ES-I3 (cell line): ENCODE measurements around the gene GDI1.
A peak's percentile ranks its signal among the peaks of the same experiment; 100 is the strongest.

Experiments used
- H3K36me3 ChIP-seq: 2 replicates; pipeline ENCODE4 v1.6.1; 2013; ENCODE audit warnings: mild to moderate bottlenecking, low read length, control low read depth, moderate library complexity; ENCODE audit not compliant: insufficient read depth
- H3K4me1 ChIP-seq: 2 replicates; pipeline ENCODE4 v1.6.1; 2013; ENCODE audit warnings: mild to moderate bottlenecking, control low read depth, low read length; ENCODE audit not compliant: insufficient read depth
- H3K9ac ChIP-seq: 2 replicates; pipeline ENCODE4 v1.6.1; 2013; ENCODE audit warnings: low read depth, mild to moderate bottlenecking, low read length, moderate library complexity
- H3K9me3 ChIP-seq: 2 replicates; pipeline ENCODE4 v1.6.1; 2013; ENCODE audit warnings: mild to moderate bottlenecking, low read length, moderate library complexity; ENCODE audit not compliant: control insufficient read depth, insufficient read depth

The GDI1 gene

DNA sequence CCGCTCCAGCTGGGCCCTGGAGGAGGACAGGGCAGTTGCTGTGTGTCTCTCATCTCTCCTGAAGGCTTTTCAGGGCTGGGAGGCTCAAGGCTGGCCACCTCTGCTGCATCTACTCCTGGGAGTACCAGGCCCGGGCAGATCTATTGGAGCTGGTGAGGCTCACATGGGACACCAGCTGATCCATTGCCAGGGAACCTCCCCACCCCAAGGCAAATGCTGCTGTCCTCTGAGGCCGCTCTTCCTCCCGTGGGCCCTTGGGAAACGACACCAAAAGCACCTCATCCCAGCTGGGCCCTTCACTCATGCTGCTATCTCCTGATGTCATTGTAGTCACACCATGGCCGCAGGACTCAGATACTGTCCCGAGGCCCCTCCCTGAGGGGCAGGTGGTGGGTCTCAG, 45.8 kb downstream of the GDI1 start:
- no peak overlapping the region for H3K9ac ChIP-seq

DNA sequence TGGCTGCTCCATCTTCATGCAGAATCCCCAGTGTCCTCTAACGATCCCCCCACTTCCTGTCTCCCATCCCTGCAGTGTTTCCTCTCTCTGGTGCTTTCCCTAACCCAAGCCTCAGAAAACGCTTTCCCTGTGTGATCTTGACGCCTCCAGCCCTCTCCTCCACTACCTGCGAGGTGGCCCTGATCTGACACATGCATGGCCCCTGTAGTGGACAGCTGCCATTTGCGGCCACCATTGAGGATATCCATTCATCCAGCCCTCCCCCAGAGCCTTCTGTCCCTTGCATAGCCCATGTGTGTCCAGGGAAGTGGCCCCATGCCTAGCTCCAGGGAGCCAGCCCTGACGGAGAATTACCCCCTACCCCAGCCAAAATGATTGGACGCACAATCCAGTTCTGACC, 46.4 kb downstream of the GDI1 start:
- Histone ChIP-seq H3K9ac (no peak overlapping the region), H3K4me1 (no peaks in the 10 kb centered on the region; the same call in 1 of the 2 replicates), H3K9me3 (no peaks in the 10 kb centered on the region), H3K36me3 (no peaks in the 10 kb centered on the region; the same call in 1 of the 2 replicates)

More for the DNA sequence above, 45.8 kb downstream of the GDI1 start:
- Histone ChIP-seq H3K4me1 (no peaks in the 10 kb centered on the region; the same call in 1 of the 2 replicates), H3K36me3 (no peaks in the 10 kb centered on the region), H3K9me3 (no peaks in the 10 kb centered on the region)

DNA sequence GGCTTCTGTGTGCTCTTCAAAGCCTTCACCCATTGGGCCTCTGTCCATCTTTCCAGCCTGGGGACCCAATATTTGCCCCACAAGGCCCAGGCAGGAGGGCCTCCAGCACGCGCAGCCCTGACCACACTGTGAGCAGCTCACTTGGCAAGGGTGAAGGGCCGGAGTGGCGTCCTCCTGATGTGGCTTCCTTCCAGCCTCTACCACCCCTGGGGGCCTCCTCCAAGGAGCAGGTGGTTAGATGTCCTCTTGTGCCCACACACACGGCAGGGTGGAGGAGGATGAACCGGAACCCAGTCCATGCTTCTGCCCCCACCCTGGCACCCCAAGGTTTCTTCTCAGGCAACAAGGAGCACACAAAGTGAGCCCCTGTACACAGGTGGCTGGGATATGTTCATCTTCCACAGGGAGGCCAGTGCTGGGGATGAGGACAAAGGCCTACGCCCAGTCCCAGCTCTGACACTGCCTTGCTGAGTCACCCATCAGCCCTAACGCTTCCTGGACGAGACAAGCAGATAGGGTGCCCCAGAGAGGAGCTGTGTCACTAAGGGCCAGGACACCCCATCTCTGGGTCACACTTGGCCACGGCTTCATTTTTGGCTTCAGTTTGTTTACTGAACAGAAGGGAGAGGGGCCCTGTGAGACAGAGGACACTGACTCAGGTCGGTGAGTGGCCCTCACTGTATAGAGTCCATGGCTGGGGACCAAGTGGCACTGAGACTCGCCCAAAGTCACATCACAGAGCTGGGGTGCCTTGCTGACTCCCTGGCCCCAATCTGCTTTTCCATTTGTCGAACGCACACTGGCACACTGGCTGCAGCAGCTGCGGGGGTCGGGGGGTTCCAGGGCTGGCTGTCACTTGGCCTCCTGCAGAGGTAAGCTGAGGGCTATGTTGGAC, 47.5 kb downstream of the GDI1 start:
- Histone ChIP-seq H3K36me3 (no peaks in the 10 kb centered on the region; the same call in 1 of the 2 replicates), H3K9ac (no peak overlapping the region), H3K4me1 (no peaks in the 10 kb centered on the region; the same call in 1 of the 2 replicates), H3K9me3 (no peaks in the 10 kb centered on the region)

DNA sequence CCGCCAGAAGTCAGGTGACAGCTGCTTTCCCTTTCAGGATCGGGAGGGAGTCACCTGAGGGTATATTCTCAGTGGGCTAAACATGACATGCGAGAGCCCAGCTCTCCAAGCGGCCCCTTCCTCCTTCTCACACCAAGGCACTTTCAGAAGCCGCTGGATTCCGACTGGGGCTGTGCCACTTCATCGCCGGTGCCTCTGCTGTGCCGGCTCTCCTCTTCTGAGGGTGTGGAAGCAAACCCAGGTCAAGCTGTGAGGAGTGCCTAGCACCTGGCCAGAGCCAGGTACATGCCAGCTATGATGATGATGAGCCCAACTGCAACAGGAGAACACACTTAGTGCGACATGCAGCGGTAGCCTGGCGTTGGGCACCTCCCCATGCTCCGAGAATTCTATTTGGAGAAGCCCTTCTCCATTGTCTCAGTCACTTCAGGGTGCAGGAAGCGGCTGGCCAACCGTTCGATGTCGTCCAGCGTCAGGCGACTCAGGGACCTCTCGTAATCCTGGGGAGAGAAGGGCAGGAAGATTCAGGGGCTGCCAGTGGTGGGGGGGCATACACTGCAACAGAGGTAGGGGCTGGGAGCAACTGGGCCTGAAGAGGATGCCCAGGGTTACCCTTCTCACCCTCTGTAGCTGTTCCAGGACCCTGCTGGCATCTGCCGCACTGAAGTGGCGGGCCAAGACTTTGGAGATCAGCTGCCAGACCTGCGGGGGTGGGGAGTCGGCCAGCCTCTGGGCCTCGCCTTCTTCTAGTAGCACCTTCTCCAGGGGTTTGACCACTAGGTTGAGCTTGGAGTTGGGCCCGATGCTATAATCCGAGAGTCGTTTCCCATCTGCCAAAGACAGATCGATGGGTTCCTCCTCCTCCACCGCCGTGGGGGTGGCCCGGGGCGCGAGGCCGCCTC, 48.4 kb downstream of the GDI1 start:
- Histone ChIP-seq H3K9me3 (no peaks in the 10 kb centered on the region), H3K9ac (peak overlapping the region; percentile 56), H3K36me3 (no peaks in the 10 kb centered on the region; the same call in 1 of the 2 replicates), H3K4me1 (no peaks in the 10 kb centered on the region; the same call in 1 of the 2 replicates)

DNA sequence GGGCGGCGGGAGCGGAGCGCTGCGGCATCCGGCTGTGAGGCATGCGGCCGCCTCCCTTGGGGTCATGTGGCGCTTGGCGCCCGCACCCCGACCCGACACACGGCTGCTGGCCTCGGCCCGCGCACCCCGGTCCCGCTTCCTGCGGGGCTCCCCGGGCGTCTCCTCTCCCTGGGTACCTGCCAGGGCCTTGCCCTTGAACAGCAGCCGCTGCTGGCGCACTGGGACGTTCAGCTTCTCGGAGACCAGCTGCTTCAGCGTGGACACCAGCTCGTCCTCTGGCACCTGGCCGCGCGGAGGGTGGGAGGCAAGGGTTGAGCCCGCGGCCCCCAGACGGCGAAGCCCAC, 49.1 kb downstream of the GDI1 start:
- Histone ChIP-seq H3K9ac (peak overlapping the region; percentile 56), H3K36me3 (no peaks in the 10 kb centered on the region; the same call in 1 of the 2 replicates), H3K9me3 (no peaks in the 10 kb centered on the region), H3K4me1 (no peaks in the 10 kb centered on the region; the same call in 1 of the 2 replicates)

DNA sequence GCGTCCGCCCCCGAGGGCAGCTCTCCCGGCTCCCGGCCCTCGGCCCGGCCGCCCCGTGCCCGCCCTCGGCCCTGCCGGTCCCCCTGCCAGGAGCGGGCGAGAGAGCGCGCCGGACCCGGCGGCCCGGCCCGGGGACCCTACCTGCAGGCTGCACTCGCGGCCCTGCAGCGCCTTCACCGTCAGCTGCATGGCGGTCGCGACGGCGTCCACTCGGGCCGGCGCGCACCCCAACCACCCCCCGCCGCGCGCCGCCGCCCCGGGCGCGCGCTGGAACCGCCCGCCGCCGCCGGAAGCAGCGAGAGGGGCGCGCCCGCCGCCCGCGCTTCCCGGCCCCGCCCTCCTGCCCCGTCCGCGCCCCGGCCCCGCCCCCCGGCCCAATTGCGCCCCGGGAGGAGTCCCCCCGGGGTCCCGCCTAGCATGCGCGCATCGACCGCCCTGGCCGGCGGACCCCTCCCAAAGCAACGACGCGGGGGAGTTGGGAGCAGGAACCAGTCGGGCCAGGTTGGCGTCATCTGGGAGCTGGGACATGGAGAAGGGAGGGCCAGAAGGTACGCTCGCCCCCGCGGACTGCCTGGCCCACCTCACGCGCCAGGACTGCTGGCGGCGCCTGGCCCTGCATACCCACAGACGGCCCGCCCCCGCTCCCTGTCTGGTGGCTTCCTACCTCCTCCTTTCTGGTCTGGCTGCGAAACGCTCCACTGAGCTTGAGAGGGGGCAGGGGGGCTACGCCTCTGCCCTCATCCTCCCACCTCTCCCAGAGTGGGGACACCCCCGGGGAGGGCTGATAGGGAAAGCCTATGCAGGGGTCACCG, 49.6 kb downstream of the GDI1 start, which contains the start of gene UBL4A:
TSS of gene UBL4A (minus strand) at position 220 of the 812 bp plus-strand sequence. CDS start at position 189, 31 bp downstream.
- no peaks in the 10 kb centered on the region for H3K9me3 ChIP-seq

DNA sequence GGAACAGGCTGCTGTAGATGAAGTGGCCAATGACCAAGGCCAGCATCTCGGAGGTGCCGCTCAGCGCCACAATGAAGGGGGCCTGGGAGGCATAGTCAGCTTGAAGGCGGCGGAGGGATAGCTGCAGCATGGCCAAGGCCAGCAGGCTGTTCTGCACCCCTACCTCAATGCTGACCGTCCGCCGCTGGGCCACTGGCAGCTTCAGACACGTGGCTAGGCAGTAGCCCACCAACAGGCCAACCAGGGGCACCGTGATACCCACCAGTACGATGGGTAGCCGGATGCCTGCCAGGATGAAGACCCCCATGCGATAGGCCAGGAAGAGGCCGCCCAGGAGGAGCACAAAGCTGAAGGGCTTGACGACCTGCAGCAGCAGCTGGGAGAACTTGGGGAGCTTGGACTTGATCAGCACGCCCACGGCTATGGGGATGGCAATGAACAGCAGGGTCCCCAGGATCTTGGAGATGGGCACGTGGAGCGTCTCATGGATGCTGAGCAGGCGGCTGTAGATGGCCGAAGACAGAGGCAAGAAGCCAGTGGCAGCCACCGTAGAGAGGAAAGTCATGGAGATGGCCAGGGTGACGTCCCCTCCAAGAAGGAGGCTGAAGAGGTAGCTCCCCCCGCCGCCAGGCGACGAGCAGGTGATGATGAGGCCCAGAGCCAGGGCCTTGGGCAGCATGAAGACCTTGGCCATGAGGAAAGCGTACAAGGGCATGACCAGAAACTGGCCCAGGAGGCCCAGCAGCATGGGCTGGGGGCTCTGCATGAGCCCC, 50.8 kb downstream of the GDI1 start:
- no peaks in the 10 kb centered on the region; the same call in 1 of the 2 replicates for H3K36me3 ChIP-seq
- H3K4me1 ChIP-seq = no peaks in the 10 kb centered on the region; the same call in 1 of the 2 replicates
- H3K9ac ChIP-seq = no peak overlapping the region
- no peaks in the 10 kb centered on the region for H3K9me3 ChIP-seq

More for the DNA sequence above, 49.6 kb downstream of the GDI1 start, which contains the start of gene UBL4A:
- no peaks in the 10 kb centered on the region; the same call in 1 of the 2 replicates for H3K4me1 ChIP-seq
- H3K9ac ChIP-seq = peak within 1 kb of the TSS; percentile 56
- no peaks in the 10 kb centered on the region; the same call in 1 of the 2 replicates for H3K36me3 ChIP-seq

DNA sequence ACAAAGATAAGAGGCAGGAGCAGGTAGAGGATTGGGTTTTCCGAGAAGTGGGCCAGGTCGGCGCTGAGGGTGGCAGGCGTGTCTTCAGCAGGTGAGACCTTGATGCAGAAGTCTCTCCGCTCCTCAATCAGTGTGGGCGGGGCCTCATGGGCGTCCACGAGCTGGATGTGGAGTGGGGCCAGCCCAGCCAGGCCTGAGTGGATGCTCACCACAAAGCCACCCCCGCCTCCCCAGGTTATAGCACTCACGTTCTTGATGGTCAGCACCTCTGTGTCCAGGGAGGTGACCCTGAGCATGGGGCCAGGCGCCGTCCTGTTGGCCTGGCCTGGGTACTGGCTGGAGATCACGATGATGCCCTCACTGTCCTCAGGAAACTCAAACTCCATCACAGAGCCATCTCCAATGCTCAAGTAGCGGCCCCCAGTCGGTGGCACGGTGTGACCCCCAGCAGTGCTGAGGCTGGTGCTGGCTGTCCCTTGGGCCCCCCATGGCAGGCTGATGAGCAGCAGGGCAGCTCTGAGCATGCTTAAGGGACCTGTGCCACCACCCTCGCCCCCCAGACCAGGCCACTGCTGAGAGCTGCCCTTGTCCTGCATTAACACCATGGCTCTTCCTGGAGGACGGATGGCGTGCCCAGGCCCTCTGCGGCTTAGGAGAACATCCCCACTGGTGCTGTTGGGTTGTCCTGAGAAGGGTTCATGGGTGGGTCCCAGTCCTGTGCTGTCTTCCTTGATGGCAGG, 51.6 kb downstream of the GDI1 start:
- Histone ChIP-seq H3K4me1 (no peaks in the 10 kb centered on the region; the same call in 1 of the 2 replicates), H3K9ac (no peak overlapping the region), H3K36me3 (no peaks in the 10 kb centered on the region; the same call in 1 of the 2 replicates), H3K9me3 (no peaks in the 10 kb centered on the region)

DNA sequence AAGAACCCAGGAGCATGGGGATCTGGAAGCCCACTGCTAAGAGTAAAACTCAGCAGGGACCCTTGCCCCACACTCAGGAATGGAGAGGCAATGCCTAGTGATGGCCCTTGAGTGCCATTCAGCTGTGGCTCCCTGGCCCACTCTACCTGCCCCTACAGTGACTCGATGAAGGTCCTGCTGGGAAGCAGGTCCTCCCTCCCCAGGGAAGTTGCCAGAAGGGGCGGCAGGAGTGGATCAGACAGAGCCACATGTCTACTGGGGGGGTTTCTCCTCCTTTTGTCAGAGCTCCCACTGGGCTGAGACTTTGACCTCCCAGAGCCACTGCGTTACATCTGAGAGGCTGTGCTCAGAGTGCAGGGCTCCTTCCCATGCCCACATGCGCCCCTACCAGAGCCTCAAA, 52.2 kb downstream of the GDI1 start:
- no peak overlapping the region for H3K9ac ChIP-seq
- no peaks in the 10 kb centered on the region; the same call in 1 of the 2 replicates for H3K4me1 ChIP-seq
- H3K36me3 ChIP-seq = no peaks in the 10 kb centered on the region; the same call in 1 of the 2 replicates
- no peaks in the 10 kb centered on the region for H3K9me3 ChIP-seq

DNA sequence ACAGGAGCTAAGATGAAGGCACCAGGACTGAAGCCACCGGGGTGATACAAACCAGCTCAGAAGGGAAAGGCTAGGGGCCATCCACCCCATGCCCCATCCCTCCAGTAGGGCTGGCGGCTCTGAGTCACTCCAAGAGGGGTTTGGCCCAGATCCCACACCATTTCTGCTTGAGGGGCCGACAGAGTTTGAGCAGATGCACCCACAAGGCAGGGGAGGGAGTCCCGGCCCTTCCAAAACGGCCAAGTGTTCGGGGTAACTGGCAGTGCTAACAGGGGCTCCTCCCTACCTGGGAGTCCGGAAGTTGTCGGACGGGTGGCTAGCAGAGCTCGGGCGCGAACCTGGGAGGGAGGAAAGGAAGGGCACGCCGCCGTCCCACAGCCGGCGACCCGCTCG, 53.1 kb downstream of the GDI1 start:
- H3K4me1 ChIP-seq = no peaks in the 10 kb centered on the region; the same call in 1 of the 2 replicates
- no peaks in the 10 kb centered on the region for H3K9me3 ChIP-seq
- H3K9ac ChIP-seq = peak overlapping the region; percentile 70; the same call in 1 of the 2 replicates
- H3K36me3 ChIP-seq = no peaks in the 10 kb centered on the region; the same call in 1 of the 2 replicates

DNA sequence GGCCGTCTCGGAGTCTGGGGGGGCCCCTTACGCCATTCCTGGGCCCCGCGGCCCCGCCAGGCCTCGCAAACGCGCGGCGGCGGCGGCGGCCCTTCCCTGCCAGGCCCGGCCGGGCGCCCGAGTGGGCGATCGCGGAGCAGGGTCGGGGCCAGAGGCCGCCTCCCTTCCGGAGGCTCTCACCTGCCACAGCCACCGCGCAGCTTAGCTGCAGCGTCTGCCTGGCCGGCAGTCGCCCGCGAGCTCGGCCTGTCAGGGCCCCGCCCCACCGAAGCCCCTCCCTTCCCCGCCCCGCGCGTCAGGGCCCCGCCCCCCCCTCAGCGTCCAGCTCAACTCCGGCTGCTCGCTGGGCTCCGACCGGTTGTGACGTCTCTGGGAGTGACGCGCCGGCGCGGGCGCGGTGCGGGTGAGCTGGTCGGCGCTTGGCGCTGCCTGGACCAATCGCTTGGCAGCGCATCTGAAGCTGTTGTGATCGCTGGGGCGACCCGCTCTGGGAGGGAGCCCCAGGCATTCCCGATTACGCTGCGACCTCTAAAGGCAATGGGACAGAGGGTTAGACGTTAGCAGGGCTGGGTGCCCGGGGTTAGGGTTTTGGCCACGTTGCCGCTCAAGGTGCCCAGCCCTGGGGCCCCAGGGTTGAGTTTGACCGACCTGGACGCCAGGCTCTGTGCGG, 53.6 kb downstream of the GDI1 start, which contains the start of gene SLC10A3:
TSS of gene SLC10A3 (minus strand) at position 216 of the 670 bp plus-strand sequence. CDS start 1,689 bp downstream, outside the sequence.
- Histone ChIP-seq H3K9me3 (no peaks in the 10 kb centered on the region), H3K36me3 (no peaks in the 10 kb centered on the region; the same call in 1 of the 2 replicates), H3K9ac (peak within 1 kb of the TSS; percentile 72; the same call in 1 of the 2 replicates), H3K4me1 (no peaks in the 10 kb centered on the region; the same call in 1 of the 2 replicates)
